ENCODE measurements around the gene MIER3. TPM values are rescaled to one million over a fixed set of nuclear protein-coding genes. Genes with fewer than 3 reads are reported as not detected.

MIER3 gene
- total RNA-seq, 1 donor from 2014 or later, result 13.4 TPM

- TF ChIP-seq CTCF (IDR thresholded peaks at IDR 0.05; ENCODE audit: borderline replicate concordance), result no peak
- intact Hi-C loops (cut with micrococcal nuclease), result no loop called here
- Histone ChIP-seq H3K36me3 (peaks cover 87% of the 10 kb centered on the region), H3K27ac (replicated peaks) (no peak overlapping the region), H3K27me3 (ENCODE audit: low read depth) (no peaks in the 10 kb centered on the region), H3K4me3 (no peak overlapping the region), H3K9me3 (replicated peaks) (no peaks in the 10 kb centered on the region), H3K4me1 (peaks cover 4% of the 10 kb centered on the region)
- no peak for DNase-seq
These were observed 78.9 kb downstream of the MIER3 start for GRCh38 chr5:56873056-56873455.

- intact Hi-C loops (cut with micrococcal nuclease), result no loop called here
- Histone ChIP-seq H3K4me3 (no peak overlapping the region), H3K27me3 (ENCODE audit: low read depth) (no peaks in the 10 kb centered on the region), H3K36me3 (peaks cover 82% of the 10 kb centered on the region), H3K9me3 (replicated peaks) (no peaks in the 10 kb centered on the region), H3K4me1 (peaks cover 4% of the 10 kb centered on the region), H3K27ac (replicated peaks) (no peak overlapping the region)
- TF ChIP-seq CTCF (IDR thresholded peaks at IDR 0.05; ENCODE audit: borderline replicate concordance), result no peak
- no peak for DNase-seq
These were observed 80.1 kb downstream of the MIER3 start for GRCh38 chr5:56871777-56872176.

Other genes starting within 250 kb of the MIER3 start
- 5.7 TPM for gene MAP3K1, start 136.6 kb downstream of the MIER3 start, total RNA-seq
- gene SETD9, start 42.5 kb downstream of the MIER3 start, total RNA-seq, result 16.3 TPM
- 47.4 TPM for gene GPBP1, start 221.9 kb upstream of the MIER3 start, total RNA-seq

Data from left ventricle myocardium inferior (tissue), 1 donor.